Measurements from ENCODE around the gene AQP4.

AQP4 gene

DNA sequence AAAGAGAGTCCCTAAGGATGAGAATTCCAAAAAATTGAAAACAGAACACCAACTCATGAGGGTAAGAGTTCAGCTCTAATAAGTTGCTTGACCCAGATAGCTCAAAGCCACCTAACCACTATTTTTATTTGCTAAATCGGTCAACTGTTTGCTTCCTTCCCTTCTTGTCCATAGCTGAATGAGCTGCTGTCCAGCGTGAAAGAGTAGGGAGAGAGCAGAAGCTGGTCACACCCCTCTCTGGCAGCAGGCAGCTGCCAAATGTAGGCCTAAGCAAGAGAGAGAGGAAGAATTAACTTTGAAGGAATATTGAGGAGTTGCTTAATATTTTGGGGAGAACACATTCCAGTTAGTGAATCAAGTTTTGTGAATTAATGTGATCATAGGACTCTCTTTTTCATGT lies 25.9 kb downstream of the AQP4 start:
- no peak for DNase-seq

DNA sequence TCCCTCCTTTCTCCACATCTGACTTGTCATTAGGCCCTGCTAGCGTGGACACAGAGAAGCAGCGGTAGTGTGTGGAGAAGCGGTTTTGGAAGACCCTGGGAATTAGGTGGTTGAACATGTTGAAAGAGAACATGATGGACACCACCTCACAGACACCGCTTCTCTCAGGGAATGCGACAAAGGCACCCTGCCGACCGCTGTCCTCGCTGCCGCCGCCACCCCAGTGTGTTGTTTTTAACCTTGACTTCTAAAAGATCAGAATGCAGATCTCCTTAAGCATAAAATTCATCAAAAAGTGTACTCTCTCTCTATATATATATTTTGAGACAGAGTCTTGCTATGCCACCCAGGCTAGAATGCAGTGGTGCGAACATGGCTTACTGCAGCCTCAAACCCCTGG lies 33.2 kb downstream of the AQP4 start:
- DNase-seq: no peak

DNA sequence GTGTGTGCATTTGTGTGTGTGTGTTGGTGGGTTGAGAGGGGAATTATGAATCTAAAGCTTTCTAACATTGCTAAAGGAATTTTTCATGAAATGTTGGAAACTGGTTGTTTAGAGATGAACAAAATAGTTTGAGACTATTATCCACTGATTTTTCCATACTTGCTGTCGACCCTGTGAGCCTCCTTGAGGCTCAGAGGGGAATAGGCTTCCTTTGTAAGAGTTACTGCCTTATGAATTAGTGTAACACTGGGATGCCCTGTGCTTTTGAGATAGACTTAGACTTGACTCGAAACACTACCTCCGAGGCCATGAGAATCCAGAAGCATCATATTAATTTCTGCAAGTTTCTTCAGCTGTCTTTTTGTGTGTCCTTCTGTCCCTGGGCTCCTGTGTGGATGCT lies 37.9 kb downstream of the AQP4 start:
- DNase-seq: no peak

DNA sequence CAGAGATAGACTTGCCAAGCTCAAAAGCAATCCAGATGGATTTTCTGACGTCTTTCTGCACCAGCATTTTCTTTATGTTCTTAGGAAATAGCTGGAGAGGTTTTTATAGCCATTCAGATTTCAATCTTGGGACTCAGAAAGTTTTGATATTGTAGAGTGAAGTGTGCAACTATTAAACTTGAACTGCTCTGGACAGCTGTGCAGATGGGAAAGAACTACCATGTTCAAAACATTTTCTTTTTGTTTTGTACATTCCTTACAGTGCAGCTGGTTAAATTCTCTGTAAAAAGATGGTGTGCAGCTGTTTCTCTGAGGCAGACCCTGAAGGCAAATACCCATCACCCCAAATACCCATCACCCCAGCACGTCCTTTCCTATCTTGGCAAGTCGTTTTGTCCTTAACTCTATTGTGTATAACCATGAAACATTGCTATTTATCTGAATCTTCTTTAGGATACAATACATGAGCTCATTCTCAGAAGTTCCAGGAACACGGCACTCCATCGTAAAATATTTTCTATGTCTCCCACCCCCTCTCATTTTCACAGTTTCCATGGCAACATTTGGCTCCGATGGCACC lies 38.8 kb downstream of the AQP4 start:
- no peak for DNase-seq

DNA sequence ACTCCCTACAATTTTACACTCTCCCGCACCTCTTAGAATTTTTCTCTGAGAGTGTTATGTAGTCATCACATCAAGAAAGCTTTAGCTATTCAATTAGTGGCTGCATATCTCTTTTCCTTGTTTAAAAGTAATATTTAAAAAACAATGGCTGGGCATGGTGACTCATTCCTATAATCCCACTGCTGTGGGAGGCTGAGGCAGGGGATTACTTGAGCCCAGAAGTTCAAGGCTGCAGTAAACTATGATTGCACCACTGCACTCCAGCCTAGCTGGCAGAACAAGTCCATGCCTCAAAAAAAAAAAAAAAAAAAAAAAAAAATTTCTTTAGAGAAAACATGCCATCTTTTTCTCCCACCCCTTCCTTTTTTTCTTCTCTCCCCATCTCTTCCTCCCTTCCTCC lies 44.3 kb downstream of the AQP4 start:
- DNase-seq: no peak

DNA sequence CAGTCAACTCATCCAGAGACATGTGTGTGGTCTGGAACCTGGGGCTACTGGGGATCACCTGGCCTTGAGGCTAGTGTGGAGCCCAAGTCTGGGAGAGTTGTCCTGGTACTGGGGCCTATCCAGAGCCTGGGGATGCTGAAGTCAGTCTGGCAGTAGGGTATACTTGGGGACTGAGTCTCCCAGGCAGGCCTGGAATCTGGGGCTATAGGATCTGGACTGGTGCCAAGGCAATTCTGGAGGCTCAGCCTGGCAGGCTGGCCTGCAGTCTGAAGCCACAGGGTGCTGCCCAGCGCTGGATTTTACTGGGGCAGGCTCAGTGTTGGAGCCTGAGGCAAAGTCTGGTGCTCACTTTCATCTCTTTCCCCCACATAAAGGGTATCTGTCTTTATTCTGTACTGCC lies 46.5 kb downstream of the AQP4 start:
- no peak for DNase-seq

DNA sequence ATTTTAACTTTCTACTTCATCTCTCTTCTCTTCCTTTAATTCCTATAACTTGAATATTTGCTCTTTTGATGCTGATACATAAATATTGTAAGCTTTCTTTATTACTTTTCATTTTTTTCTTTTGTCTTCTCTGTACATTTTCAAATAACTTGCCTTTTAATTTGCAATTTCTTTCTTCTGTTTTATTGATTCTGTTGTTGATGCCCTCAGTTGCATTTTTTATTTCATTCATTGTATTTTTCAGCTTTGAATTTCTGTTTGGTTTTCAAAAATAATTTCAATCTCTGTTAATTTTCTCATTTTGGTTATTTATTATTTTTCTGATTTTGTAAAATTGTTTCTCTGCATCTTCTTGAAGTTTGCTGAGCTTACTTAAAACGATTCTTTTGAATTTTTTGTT lies 47.0 kb downstream of the AQP4 start:
- no peak for DNase-seq

DNA sequence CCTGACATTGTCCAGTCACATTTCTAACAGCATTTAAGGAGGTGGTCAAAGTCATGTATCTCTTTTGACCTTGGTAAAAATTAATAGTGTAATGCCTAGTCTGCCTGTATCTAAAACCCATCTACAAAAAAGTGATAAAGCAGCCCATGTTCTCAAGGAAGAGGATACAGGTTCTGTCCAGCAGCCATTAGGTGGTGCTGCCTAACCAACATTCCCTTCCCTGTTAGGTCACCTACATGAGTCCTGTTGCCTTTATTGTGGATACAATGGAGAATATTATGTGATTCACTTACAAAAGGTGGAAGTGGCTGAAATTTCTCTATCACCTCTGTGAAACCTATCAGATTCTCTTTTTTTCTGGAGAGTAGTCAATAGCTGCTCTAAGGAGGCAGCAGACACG lies 52.5 kb downstream of the AQP4 start:
- peak; percentile 36 for DNase-seq

DNA sequence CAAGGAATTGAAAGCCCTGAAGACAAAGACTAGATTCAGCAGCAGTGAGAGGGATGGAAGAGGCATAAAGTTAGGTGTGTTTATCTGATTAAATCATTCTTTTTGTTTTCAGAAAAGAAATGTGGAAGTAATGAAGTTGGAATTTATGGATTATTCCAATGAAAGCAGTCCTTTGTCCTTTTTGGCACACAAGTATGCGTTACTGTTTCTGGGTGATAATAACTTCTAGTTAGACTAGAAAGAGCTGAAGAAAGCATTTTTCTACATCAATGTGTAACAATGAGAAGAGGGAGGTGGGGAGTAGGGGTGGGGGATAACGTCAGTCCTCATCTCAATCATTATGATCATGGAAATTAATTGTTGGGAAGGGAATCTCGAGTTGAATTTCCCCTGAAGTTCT lies 53.0 kb downstream of the AQP4 start:
- DNase-seq: no peak

DNA sequence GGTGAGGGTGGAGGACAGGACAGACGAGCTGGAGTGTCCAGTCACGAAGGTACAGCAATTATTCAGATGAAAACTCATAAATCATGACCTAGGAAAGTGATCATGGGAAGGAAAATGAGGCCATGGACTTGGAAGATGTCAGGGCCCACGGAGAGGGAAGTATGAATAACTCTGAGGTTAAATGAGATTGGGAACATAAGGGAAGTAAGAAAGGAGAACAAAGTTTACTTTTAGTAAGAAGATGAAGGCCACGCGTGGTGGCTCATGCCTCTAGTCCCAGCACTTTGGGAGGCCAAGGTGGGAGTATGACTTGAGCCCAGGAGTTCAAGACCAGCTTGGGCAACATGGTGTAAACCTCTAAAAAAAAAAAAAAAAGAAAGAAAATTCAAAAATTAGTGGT lies 56.2 kb downstream of the AQP4 start:
- peak; percentile 63 for DNase-seq

DNA sequence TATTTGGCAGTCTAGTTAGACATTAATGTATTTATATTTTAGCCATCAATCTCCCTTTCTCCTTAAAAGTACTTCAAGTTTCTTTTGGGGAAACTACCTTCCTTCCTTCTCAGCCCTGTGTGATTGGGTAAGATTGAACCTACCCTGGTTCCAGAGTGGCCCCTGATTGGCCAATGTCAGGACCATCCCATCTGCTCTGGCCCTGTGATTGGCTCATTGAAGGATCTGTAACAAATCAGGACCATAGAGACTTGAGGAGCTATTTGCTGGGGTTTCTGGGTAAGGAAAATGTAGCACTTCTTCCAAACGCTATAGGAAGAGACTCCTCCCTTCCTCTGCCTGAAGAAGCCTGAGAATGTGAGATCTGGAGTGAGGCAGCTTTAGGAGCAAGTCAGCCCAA lies 59.3 kb downstream of the AQP4 start:
- no peak for DNase-seq

DNA sequence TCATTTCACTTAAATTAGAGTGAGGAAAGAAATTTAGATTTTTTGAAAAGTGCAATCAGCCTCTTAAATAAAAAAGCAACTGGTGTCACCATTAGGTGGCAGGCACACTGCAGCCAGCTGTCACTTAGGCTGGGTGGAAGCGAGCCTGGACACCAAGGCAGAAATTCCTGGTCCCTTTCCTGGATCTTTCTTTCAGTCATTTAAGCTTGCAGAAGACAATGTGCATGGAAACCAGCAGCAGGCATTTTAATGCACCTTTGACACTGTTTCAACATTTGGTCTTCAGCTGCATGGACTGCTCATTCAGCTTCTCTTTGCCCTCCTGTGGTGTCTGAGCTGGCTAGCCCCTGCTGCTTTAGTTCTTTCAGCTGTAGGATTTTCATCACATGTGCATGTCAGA lies 61.0 kb downstream of the AQP4 start:
- no peak for DNase-seq

DNA sequence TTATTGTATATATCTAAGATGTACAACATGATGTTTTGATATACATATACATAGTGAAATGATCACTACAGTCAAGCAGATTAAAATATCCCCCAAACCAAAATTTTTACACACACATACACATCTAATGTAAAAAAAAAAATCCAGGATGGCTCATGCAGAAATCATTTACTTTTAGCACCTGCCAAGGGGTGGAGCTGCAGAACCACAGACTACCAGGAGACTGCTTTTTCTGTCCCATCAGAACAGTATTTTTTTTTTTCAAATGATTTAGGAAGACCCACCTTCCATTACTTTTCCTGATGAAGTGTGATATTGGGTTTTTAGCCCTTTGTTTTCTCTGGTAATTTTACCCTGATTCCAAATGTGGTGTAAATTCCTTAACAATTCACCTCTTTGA lies 61.9 kb downstream of the AQP4 start:
- no peak for DNase-seq

DNA sequence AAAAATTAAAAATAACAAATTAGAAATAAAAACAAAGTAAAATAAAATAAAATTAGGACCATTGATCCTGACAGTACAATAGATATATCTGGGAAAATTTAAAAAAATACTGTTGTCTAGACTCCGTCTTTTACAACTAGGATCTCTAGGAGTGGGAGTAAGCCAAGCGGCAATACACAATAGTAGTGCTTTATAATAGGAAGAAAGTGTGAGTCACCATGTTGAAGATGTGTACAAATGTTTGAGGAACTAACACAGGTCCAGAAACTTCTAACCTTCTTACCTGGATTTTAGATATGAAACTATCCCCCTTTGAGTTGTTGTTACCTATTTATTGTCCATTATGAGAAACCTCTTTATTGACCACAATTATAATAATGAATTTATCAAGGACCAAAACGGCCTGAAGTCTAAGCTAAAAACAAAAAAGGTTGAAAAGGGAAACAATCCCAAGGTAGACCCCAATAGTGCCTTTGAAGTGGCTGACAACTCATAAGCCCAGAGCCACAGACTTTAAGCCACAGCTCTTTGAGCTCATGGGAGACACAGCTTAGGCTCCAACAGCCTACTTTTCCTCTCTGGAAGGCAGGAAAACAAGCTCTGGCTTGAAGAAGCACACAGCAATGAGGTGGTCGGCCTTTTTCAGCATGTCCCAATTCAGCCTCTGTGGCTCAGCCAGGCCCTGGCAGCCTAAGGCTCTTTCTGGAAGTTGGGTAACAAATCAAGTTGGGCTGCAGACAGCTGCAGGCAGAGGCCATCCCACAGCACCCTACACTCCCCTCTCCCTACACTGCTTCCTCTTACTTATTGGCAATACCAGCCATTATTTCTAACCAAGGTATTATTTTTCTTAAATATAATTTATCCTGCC lies 62.9 kb downstream of the AQP4 start:
- peak; percentile 18 for DNase-seq
